Prostate gland (tissue), 2 donors: ENCODE measurements around the gene FGFR4.

ENCODE experiments used
- CTCF ChIP-seq, 4 experiments: fragments of 200-600 bp in 2 of 4; fragments of 450-650 bp in 2 of 4; sonication (generic) in 2 of 4; IDR thresholded peaks; 1 replicate in 3 of 4; 2 replicates in 1 of 4; pipeline ENCODE4 v1.5.1; 2016 to 2019; ENCODE audit warnings: antibody characterized with exemption in 4 of 4, mild to moderate bottlenecking in 2 of 4, moderate library complexity in 2 of 4
- POLR2A ChIP-seq: fragments of 450-650 bp; IDR thresholded peaks from one replicate; pipeline ENCODE4 v1.6.1; 2016; ENCODE audit warnings: antibody characterized with exemption, mild to moderate bottlenecking
- POLR2AphosphoS5 ChIP-seq: sonication (generic); formaldehyde crosslinking; IDR thresholded peaks from one replicate; pipeline ENCODE4 v1.6.1; 2017; ENCODE audit warnings: antibody characterized with exemption

- no peak for TF ChIP-seq POLR2A
- TF ChIP-seq CTCF (IDR thresholded peaks at IDR 0.05) = no peak
- no peak for TF ChIP-seq POLR2AphosphoS5
These were observed 20.4 kb downstream of the FGFR4 start for GRCh38 chr5:177107159-177107558.
